ENCODE results near the gene SPSB2. TPM values are rescaled to one million over a fixed set of nuclear protein-coding genes. Genes with fewer than 3 reads are reported as not detected.

The SPSB2 gene
- total RNA-seq, 4 donors from 2014 or later, result 4.1 to 6.5 (median 5.7) TPM

DNA sequence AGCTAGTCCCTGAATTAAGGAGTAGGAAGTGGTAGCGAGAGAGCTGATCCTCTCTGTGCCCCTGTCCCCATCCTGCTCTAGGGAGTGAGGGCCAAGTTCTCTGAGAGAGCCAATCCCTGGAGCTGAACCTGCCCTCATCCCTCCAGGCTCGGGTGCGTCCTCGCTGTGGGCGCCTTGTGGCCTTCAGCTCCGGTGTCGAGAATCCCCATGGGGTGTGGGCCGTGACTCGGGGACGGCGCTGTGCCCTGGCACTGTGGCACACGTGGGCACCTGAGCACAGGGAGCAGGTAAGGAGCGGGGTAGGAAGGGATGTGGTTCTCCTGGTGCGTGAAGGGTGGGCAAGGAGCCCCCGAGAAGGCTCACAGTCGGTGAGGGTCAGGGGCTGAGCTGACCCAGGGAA is 34.2 kb downstream of the SPSB2 start:
- TF ChIP-seq, protein P1, sequence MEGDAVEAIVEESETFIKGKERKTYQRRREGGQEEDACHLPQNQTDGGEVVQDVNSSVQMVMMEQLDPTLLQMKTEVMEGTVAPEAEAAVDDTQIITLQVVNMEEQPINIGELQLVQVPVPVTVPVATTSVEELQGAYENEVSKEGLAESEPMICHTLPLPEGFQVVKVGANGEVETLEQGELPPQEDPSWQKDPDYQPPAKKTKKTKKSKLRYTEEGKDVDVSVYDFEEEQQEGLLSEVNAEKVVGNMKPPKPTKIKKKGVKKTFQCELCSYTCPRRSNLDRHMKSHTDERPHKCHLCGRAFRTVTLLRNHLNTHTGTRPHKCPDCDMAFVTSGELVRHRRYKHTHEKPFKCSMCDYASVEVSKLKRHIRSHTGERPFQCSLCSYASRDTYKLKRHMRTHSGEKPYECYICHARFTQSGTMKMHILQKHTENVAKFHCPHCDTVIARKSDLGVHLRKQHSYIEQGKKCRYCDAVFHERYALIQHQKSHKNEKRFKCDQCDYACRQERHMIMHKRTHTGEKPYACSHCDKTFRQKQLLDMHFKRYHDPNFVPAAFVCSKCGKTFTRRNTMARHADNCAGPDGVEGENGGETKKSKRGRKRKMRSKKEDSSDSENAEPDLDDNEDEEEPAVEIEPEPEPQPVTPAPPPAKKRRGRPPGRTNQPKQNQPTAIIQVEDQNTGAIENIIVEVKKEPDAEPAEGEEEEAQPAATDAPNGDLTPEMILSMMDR (IDR thresholded peaks at IDR 0.05), result no peak
- no peak for ATAC-seq (ENCODE audit: low FRiP score)
- no peak for DNase-seq (ENCODE audit: low spot score)

GRCh38 chr12:6837370-6838060 is 35.6 kb downstream of the SPSB2 start:
- ATAC-seq (ENCODE audit: low FRiP score) (no peak), DNase-seq (ENCODE audit: low spot score) (no peak)
- TF ChIP-seq, protein P1 (IDR thresholded peaks at IDR 0.05), result no peak

GRCh38 chr12:6836851-6837250 is 36.3 kb downstream of the SPSB2 start:
- ATAC-seq (ENCODE audit: low FRiP score) (no peak), DNase-seq (ENCODE audit: low spot score) (no peak)
- TF ChIP-seq, protein P1 (IDR thresholded peaks at IDR 0.05), result no peak

DNA sequence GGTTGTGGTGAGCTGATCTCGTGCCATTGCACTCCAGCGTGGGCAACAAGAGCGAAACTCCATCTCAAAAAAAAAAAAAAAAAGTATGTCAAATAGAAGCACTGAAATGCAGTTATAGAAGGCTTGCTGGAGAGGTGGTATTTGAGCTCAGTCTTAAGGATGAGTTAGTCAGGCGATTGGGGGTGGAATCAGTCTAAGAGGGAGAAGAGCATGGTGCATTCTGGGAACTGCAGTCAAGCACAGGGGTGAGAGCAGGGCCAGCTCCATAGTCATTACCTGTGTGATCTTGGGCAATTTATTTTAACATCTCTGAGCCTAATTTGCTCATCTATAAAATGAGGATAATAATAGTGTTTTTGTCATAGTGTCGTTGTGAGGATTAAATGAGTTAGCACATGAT is 38.2 kb downstream of the SPSB2 start:
- ATAC-seq (ENCODE audit: low FRiP score) (no peak), DNase-seq (ENCODE audit: low spot score) (no peak)
- TF ChIP-seq, protein P1 (IDR thresholded peaks at IDR 0.05), result no peak

DNA sequence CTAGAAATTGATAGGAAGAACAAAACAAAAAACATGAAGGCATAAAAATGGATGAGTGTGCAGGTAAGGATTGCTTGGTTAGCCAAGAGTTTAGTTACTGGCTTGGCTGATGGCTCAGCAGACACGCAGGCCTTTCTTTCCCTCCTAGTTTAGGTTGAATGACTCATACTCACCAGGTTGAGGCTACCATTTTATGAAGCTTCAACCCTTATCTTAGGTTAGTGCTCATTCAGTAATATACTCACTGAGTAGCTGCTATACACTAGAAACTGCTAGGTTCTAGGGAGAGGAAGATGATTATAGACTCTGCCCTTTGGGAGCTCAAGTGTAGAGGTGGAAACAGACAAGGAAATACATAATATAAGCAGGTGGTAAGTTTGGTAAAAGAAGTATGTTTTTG is 38.8 kb downstream of the SPSB2 start:
- DNase-seq (ENCODE audit: low spot score) (no peak), ATAC-seq (ENCODE audit: low FRiP score) (no peak)
- TF ChIP-seq, protein P1 (IDR thresholded peaks at IDR 0.05), result no peak

- TF ChIP-seq, protein P1 (IDR thresholded peaks at IDR 0.05), result no peak
- no peak for DNase-seq (ENCODE audit: low spot score)
- ATAC-seq (ENCODE audit: low FRiP score), result no peak
These were observed 39.8 kb downstream of the SPSB2 start for GRCh38 chr12:6833189-6833890.

GRCh38 chr12:6832125-6832524 is 41.0 kb downstream of the SPSB2 start:
- TF ChIP-seq, protein P1 (IDR thresholded peaks at IDR 0.05), result no peak
- ATAC-seq (ENCODE audit: low FRiP score), result no peak

More at GRCh38 chr12:6832125-6832524, 41.0 kb downstream of the SPSB2 start:
- DNase-seq (ENCODE audit: low spot score), result no peak

Data from omental fat pad (tissue), 4 donors.